HG02870 (cell line): ENCODE measurements around the gene PHF5A.

ENCODE experiments used
- ATAC-seq: cut with Tn5 transposase; IDR thresholded peaks from one replicate; pipeline ENCODE4 v1.9.1; 2021; ENCODE audit warnings: mild to moderate bottlenecking, moderate library complexity; ENCODE audit not compliant: unreplicated experiment

Gene PHF5A

GRCh38 chr22:41468381-41469217 is at the start of gene PHF5A, which contains the start of gene ACO2:
Gene PHF5A (minus strand): TSS chr22:41468692. CDS start chr22:41468653, 39 bp downstream.
Gene ACO2 (plus strand): TSS chr22:41469117. CDS start chr22:41469147, 30 bp downstream.
- ATAC-seq: peak; percentile 86

GRCh38 chr22:41518048-41518347 is 49.5 kb upstream of the PHF5A start:
- no peak for ATAC-seq

GRCh38 chr22:41517172-41518047 is 48.9 kb upstream of the PHF5A start:
- no peak for ATAC-seq

GRCh38 chr22:41516462-41516861 is 48.0 kb upstream of the PHF5A start:
- ATAC-seq: no peak

DNA sequence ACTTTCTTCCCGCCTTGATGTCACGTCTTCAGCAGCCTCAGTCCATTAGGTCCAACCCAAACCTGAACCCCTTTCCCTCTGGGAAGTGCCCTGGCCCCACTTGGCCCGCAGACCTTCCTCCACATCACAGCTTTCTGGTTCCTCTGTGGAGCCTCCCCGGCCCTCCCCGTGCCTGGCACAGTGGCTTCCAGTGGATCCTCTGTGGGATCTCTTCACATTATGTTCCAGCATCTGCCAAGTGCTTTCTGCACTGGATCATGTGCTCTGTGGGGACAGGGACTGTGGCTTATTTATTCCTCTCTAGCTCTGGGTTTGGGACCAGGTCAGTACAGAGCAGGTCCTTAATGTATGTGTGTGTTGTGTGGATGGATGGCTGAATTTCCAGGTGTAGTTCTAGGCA is 44.9 kb upstream of the PHF5A start:
- ATAC-seq: no peak

DNA sequence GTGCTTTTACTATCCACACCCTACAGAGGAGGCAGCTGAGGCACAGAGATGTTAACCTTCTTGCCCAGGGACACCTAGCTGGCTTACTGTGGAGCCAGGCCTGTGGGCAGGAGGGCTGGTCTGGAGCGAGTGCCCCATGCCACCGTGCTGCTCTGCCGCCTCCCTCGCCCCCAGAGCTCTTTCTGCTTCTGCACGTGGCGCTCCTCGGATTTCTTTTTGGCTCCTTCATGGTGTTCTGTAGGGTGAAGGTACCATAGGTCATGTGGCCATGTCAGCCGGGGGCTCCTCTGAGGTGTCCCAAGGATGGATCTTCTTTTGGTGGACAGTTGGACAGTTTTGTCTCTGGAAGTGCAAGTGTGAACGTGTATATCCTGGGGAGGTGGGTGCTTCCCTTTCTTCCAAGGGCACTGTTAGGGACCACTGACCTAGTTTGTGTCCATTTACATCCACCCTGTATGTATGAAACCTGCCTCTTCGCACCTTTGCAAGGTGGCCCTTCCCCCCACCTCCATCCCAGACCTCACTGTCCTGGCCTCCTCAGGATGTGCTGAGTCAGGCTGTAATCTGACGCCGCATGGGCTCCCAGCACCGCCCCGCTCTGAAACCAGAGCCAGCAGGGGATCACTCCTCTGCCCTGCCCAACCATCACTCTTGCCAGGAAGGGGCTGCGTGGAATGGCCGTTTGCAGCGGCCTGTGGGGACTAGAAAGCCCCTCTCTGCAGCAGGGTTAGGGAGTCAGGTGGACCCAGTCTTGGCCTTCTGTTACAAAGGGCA is 44.1 kb upstream of the PHF5A start:
- no peak for ATAC-seq

DNA sequence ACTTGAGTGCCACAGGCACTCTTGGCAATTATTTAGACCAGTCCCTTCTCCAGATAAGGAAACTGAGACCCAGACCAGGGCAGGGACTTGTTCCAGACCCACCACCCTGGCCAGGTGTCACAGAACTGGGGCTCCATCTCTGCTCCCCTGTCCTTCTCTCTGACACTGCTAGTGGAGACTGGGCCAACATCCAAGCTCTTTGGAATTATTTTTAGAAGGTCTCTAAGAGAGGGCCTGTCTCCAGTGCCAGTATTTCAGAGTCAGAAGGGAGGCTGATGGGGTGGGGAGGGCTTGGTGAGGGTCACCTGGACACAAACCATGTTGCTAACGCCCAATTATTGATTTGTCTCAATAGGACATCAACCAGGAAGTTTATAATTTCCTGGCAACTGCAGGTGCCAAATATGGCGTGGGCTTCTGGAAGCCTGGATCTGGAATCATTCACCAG is 43.1 kb upstream of the PHF5A start:
- no peak for ATAC-seq

- ATAC-seq: no peak
Measured at GRCh38 chr22:41508770-41509170, 40.3 kb upstream of the PHF5A start.

DNA sequence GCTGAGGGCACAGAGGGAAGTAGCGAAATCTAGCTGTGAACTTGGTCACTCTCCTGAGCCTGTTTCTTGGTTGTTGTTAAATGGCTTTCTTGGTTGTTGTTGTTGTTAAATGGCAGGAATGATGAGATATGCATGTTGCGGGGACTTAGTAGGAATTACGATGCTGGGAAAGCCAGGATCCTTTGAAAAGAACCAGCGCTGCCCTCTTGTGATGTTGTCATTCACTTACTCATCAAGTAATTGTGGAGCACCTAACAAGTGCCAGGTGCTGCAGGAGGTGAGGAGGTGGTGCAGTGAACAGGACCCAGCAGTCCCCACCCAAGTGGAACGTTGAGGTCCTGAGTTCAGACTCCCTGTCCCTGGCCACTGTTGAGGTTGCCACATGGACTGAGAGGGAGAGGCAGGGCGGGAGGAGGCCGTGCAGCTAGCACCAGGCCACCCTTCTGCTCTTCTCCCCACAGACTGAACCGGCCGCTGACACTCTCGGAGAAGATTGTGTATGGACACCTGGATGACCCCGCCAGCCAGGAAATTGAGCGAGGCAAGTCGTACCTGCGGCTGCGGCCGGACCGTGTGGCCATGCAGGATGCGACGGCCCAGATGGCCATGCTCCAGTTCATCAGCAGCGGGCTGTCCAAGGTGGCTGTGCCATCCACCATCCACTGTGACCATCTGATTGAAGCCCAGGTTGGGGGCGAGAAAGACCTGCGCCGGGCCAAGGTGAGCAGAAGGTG is 39.0 kb upstream of the PHF5A start:
- ATAC-seq: no peak

DNA sequence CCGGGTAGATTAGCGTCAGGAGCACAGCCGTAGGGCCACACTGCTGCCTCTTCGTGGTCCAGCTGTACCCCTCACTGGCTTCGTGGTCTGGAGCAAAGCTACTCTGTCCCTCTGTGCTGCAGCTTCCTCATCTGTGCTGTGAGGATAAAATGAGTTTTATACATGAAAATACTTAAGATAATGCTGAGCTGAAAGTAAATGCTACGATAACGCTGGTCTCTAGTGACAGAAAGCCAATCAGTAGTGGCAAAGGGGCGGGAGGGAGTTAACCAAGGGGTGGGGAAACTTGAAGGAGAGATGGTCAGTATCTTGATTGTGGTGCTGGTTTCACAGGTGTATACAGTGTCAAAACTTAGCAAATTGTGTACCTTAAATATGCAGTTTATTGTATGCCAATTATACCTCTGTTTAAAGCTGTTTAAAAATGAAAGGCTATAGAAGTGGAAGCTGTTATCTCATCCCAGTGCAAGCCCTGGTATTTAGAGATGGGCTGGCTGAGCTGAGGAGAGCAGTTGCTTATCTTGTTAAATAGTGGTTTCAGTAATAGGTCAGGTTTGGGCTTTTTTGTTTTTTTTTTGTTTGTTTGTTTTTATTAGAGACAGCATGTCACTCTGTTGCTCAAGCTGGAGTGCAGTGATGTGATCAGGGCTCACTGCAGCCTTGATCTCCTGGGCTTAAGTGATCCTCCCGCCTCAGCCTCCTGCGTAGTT is 37.2 kb upstream of the PHF5A start:
- ATAC-seq: no peak

GRCh38 chr22:41504816-41505215 is 36.3 kb upstream of the PHF5A start:
- ATAC-seq: no peak

DNA sequence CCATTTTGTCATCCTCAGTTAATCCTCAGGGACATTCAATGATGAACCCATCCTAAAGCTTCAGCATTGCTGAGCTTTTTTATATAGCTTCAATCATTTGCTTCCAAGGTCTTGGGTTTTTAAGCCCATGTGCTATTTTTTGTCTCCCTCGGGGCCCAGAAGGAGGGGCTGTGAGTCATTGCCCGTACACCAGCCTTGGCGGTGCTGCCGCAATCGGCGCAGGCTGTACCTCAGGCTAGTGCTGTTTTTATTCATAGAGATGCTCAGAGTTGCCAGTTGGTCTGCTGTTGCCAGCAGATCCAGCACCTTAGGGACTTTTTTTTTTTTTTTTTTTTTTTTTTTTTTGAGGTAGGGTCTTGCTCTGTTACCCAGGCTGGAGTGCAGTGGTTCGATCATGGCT is 35.9 kb upstream of the PHF5A start:
- no peak for ATAC-seq

DNA sequence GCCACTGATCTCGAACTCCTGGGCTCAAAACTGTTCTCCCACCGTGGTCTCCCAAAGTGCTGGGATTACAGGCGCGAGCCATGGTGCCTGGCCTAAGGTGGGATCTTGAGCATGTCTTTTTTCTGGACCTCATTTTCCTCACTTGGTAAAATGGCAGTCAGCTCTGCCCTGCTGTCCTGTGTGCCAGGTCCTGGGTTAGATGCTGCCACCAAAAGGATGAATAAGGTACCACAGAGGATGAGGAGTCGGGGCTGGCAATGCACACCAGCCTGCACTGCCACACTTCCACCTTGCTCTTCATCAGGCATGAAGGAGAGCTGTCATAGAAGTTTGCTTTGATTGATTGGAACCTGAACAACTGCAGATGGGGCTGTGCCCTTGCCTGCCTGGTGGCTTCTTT is 32.7 kb upstream of the PHF5A start:
- no peak for ATAC-seq

- ATAC-seq: no peak
Measured at GRCh38 chr22:41500303-41500702, 31.8 kb upstream of the PHF5A start.

GRCh38 chr22:41499624-41500280 is 31.3 kb upstream of the PHF5A start:
- no peak for ATAC-seq

DNA sequence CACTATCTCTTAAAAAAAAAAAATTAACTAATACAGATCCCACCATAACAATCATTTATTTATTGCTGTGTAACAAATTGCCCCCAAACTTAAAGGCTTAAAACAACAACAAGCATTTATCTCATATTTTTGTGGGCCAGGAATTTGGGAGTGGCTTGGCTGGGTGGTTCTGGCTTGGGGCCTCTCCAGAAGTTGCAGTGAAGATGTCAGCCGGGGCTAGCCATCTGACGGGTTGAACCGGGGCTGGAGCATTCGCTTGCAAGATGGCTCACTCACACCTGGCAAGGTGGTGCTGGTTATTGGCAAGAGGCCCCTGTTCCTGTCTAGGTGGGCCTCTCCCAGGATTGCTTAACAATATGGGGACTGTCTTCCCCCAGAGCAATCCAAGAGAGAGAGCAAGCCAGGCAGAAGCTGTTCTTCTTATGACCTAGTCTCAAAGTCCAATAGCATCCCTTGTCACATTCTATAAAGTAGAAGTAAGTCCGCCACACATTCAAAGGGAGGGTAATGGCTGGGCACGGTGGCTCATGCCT is 29.9 kb upstream of the PHF5A start:
- ATAC-seq: no peak

DNA sequence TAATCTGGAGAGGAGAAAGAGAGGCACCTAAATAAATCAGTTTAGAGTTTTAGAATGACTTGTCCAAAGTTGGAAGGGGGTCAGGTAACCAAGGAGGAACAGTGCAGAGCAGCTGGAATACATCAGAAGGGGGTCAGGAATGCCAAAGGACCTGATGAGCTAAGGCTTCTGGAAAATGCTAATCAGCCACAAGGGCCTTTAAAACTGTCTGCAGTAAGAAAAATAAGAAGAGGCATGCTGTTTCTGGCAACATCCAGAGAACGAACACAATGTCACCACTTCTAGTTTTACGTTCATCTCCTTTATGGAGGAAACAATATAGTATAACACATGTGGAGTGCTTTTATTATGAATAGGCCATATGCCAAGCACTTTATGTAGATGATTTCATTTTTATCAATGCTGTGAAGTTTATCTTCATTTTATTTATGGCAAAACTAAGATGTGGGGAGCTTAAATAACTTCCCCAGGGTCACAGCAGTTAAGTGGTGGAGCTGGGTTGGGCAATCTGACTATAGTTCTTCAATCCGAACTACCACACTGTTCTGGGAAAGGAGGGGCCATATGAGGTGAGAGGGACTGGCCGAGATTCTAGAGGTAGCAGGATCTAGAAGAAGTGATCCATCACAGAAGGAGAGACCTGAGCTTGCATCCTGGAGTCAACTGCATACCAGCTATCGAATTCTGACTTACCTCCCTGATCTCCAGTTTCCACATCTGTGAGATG is 23.0 kb upstream of the PHF5A start:
- ATAC-seq: no peak

GRCh38 chr22:41488596-41489385 is 20.3 kb upstream of the PHF5A start:
- no peak for ATAC-seq
